Bronchial epithelial cell (primary cell): ENCODE data around the gene PDE6D. TPM values are rescaled to one million over a fixed set of nuclear protein-coding genes. Genes with fewer than 3 reads are reported as not detected.
A peak's percentile ranks its signal among the peaks of the same experiment; 100 is the strongest.

Experiments
- DNase-seq: peaks from one replicate; pipeline ENCODE4 v3.0.0-alpha.2; 2010; ENCODE audit warnings: low read depth
- FAIRE-seq: peaks from 2 replicates; lab custom pipeline; 2011; peaks lifted over from hg19 to GRCh38; lab: Jason Lieb, UNC
- H3K27me3 ChIP-seq: 2 replicates; pipeline ENCODE4 v1.5.1; 2011; ENCODE audit warnings: low read length; ENCODE audit not compliant: control insufficient read depth, insufficient read depth
- H3K36me3 ChIP-seq: 2 replicates; pipeline ENCODE4 v1.5.1; 2011; ENCODE audit warnings: low read length; ENCODE audit not compliant: control insufficient read depth, insufficient read depth
- H3K4me3 ChIP-seq: 2 replicates; pipeline ENCODE4 v1.5.1; 2011; ENCODE audit warnings: mild to moderate bottlenecking, low read depth, low read length, control low read depth
- CTCF ChIP-seq: IDR thresholded peaks from 2 replicates; pipeline ENCODE4 v1.5.1; 2011; ENCODE audit warnings: mild to moderate bottlenecking, moderate library complexity, low read length, control low read depth, inconsistent platforms; ENCODE audit not compliant: insufficient read depth, severe bottlenecking
- total RNA-seq: library from RNA; depleted of rRNA; stranded (reverse); fragments of >200 nt; gene quantifications from 2 replicates; pipeline ENCODE4 v1.2.1, GENCODE V29; 2014

PDE6D gene
- total RNA-seq, 1 donor from 2014 or later, result 7.6 TPM

- H3K36me3 ChIP-seq, result peaks cover 11% of the 10 kb centered on the region
- no peak for DNase-seq
- no peak for FAIRE-seq
- TF ChIP-seq CTCF, result no peak
- H3K27me3 ChIP-seq, result no peaks in the 10 kb centered on the region
- H3K4me3 ChIP-seq, result peak overlapping the region; percentile 44
These were observed 73.5 kb downstream of the PDE6D start for GRCh38 chr2:231707625-231707926.

GRCh38 chr2:231706731-231707624, 74.1 kb downstream of the PDE6D start:
- Histone ChIP-seq H3K4me3 (peak overlapping the region; percentile 44), H3K27me3 (no peaks in the 10 kb centered on the region), H3K36me3 (peaks cover 5% of the 10 kb centered on the region)
- DNase-seq (peak; percentile 93), FAIRE-seq (peak; percentile 89)
- peak; percentile 98 for TF ChIP-seq CTCF

GRCh38 chr2:231704017-231704416, 77.1 kb downstream of the PDE6D start:
- DNase-seq, result no peak
- Histone ChIP-seq H3K4me3 (no peak overlapping the region), H3K36me3 (no peaks in the 10 kb centered on the region), H3K27me3 (no peaks in the 10 kb centered on the region)
- no peak for TF ChIP-seq CTCF
- FAIRE-seq, result no peak

GRCh38 chr2:231701456-231702373, 79.4 kb downstream of the PDE6D start:
- FAIRE-seq (peak; percentile 73), DNase-seq (peak; percentile 90)
- no peaks in the 10 kb centered on the region for H3K36me3 ChIP-seq
- H3K4me3 ChIP-seq, result peak overlapping the region; percentile 5
- no peak for TF ChIP-seq CTCF
- H3K27me3 ChIP-seq, result no peaks in the 10 kb centered on the region

- Histone ChIP-seq H3K27me3 (no peaks in the 10 kb centered on the region), H3K36me3 (no peaks in the 10 kb centered on the region), H3K4me3 (no peak overlapping the region)
- no peak for DNase-seq
- TF ChIP-seq CTCF, result no peak
- FAIRE-seq, result no peak
These were observed 82.1 kb downstream of the PDE6D start for GRCh38 chr2:231699006-231699405.
